ENCODE measurements around the gene NFKBIA. TPM values are rescaled to one million over a fixed set of nuclear protein-coding genes. Genes with fewer than 3 reads are reported as not detected.

Gene NFKBIA
- total and polyA plus RNA-seq, 4 donors = 182 to 1,327 (median 443) TPM

- H3K9me3 ChIP-seq (ENCODE audit: control insufficient read depth in 4 of 4, insufficient read depth in 3 of 4, low read length in 3 of 4) = peaks cover 0 to 2% (median 0%) of the 10 kb centered on the region in 4 donors
- H3K36me3 ChIP-seq (ENCODE audit: control insufficient read depth in 4 of 4, insufficient read depth in 4 of 4, low read length in 4 of 4) = no peaks in the 10 kb centered on the region
- TF ChIP-seq, protein P1, sequence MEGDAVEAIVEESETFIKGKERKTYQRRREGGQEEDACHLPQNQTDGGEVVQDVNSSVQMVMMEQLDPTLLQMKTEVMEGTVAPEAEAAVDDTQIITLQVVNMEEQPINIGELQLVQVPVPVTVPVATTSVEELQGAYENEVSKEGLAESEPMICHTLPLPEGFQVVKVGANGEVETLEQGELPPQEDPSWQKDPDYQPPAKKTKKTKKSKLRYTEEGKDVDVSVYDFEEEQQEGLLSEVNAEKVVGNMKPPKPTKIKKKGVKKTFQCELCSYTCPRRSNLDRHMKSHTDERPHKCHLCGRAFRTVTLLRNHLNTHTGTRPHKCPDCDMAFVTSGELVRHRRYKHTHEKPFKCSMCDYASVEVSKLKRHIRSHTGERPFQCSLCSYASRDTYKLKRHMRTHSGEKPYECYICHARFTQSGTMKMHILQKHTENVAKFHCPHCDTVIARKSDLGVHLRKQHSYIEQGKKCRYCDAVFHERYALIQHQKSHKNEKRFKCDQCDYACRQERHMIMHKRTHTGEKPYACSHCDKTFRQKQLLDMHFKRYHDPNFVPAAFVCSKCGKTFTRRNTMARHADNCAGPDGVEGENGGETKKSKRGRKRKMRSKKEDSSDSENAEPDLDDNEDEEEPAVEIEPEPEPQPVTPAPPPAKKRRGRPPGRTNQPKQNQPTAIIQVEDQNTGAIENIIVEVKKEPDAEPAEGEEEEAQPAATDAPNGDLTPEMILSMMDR (IDR thresholded peaks at IDR 0.05; ENCODE audit: control extremely low read depth, extremely low read depth) = no peak
- ATAC-seq (ENCODE audit: insufficient read depth, low FRiP score) (no peak), DNase-seq (no peak)
- no peaks in the 10 kb centered on the region for H3K4me1 ChIP-seq (ENCODE audit: control insufficient read depth in 5 of 5, insufficient read depth in 5 of 5, low read length in 5 of 5)
- H3K27me3 ChIP-seq (ENCODE audit: control insufficient read depth in 3 of 3, insufficient read depth in 3 of 3, low read length in 2 of 3) = no peaks in the 10 kb centered on the region
- WGBS, 2 donors = 79 to 87% methylated on average over 2 of the region's 2 CpGs
- no peak overlapping the region for H3K9ac ChIP-seq (ENCODE audit: insufficient read depth in 1 of 2, low read length in 2 of 2)
- no peak overlapping the region for H3K4me3 ChIP-seq
- no peak overlapping the region for H3K27ac ChIP-seq (ENCODE audit: low read depth in 1 of 2, low read length in 1 of 2)
These were observed 21.3 kb upstream of the NFKBIA start for GRCh38 chr14:35425850-35426249.

DNA sequence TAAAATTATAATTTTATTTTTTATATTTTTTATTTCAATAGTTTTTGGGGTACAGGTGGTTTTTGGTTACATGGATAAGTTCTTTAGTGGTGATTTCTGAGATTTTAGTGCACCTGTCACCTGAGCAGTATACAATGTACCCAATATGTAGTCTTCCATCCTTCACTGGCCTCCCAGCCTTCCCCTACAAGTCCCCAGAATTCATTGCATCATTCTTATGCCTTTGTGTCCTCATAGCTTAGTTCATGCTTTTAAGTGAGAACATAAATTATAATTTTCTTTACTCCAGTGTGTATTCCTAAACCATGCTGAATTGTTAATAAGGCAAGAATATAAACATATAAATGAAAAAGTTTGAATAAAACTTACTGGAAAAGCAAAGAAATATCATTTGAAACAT, 19.1 kb upstream of the NFKBIA start:
- no peak overlapping the region for H3K4me3 ChIP-seq
- H3K9ac ChIP-seq (ENCODE audit: insufficient read depth in 1 of 2, low read length in 2 of 2) = no peak overlapping the region
- peaks cover 0 to 2% (median 0%) of the 10 kb centered on the region in 4 donors for H3K9me3 ChIP-seq (ENCODE audit: control insufficient read depth in 4 of 4, insufficient read depth in 3 of 4, low read length in 3 of 4)
- DNase-seq = no peak
- TF ChIP-seq, protein P1 (IDR thresholded peaks at IDR 0.05; ENCODE audit: control extremely low read depth, extremely low read depth) = no peak
- H3K27ac ChIP-seq (ENCODE audit: low read depth in 1 of 2, low read length in 1 of 2) = no peak overlapping the region
- H3K36me3 ChIP-seq (ENCODE audit: control insufficient read depth in 4 of 4, insufficient read depth in 4 of 4, low read length in 4 of 4) = no peaks in the 10 kb centered on the region
- no peak for ATAC-seq (ENCODE audit: insufficient read depth, low FRiP score)
- no peaks in the 10 kb centered on the region for H3K4me1 ChIP-seq (ENCODE audit: control insufficient read depth in 5 of 5, insufficient read depth in 5 of 5, low read length in 5 of 5)
- H3K27me3 ChIP-seq (ENCODE audit: control insufficient read depth in 3 of 3, insufficient read depth in 3 of 3, low read length in 2 of 3) = no peaks in the 10 kb centered on the region

DNA sequence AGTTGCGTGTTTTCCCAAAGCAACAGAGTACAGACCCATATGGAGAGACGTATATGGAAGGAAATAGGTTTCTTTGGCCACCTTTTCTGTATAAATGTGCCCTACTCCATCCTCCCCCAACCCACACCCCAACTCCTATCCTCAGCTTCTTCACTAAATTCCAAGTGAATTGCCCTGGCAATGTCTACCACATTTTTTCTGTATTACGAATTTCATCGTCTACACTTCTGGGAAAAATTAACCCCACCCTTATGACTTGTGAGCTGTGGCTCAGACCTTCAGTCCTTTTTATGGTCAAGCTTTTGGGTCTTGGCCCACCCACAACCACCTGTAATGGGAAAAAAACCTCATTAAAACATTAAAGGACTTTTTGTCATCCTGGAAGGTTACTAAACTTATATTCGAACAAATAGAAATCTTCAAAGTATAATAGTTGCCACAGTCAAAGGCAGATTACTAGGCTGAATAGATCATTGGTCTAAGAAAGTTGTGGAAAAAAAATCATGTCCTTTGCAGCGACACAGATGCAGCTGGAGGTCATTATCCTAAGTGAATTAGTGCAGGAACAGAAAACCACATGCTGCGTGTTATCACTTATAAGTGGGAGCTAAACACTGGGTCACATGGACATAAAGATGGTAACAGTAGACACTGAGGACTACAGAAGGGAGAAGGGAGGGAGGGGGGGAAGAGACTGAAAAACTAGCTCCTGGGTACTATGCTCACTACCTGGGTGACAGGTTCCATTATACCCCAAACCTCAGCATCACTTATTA, 15.7 kb upstream of the NFKBIA start:
- DNase-seq (no peak), ATAC-seq (ENCODE audit: insufficient read depth, low FRiP score) (no peak)
- H3K4me3 ChIP-seq = no peak overlapping the region
- peaks cover 0 to 2% (median 0%) of the 10 kb centered on the region in 4 donors for H3K9me3 ChIP-seq (ENCODE audit: control insufficient read depth in 4 of 4, insufficient read depth in 3 of 4, low read length in 3 of 4)
- no peaks in the 10 kb centered on the region for H3K27me3 ChIP-seq (ENCODE audit: control insufficient read depth in 3 of 3, insufficient read depth in 3 of 3, low read length in 2 of 3)
- 75 to 87% methylated on average over 7 of the region's 7 CpGs for WGBS, 2 donors
- H3K36me3 ChIP-seq (ENCODE audit: control insufficient read depth in 4 of 4, insufficient read depth in 4 of 4, low read length in 4 of 4) = no peaks in the 10 kb centered on the region
- H3K9ac ChIP-seq (ENCODE audit: insufficient read depth in 1 of 2, low read length in 2 of 2) = no peak overlapping the region
- H3K4me1 ChIP-seq (ENCODE audit: control insufficient read depth in 5 of 5, insufficient read depth in 5 of 5, low read length in 5 of 5) = peaks cover 0 to 2% (median 0%) of the 10 kb centered on the region in 5 donors
- H3K27ac ChIP-seq (ENCODE audit: low read depth in 1 of 2, low read length in 1 of 2) = no peak overlapping the region
- TF ChIP-seq, protein P1 (IDR thresholded peaks at IDR 0.05; ENCODE audit: control extremely low read depth, extremely low read depth) = no peak

All from lung (tissue), 12 donors.